HEK293 (cell line): ENCODE data around the gene GEMIN5.

Source experiments
- CTCF ChIA-PET: fragments of 350-600 bp; formaldehyde crosslinking; extraction: SDS; loops from one replicate; lab custom pipeline; 2021; ENCODE audit warnings: antibody characterized with exemption; lab: Yijun Ruan, JAX
- POLR2A ChIA-PET: fragments of 300-600 bp; formaldehyde crosslinking; extraction: SDS; loops from one replicate; lab custom pipeline; 2020; ENCODE audit warnings: antibody characterized with exemption, inconsistent platforms; lab: Yijun Ruan, JAX
- H3K27ac ChIP-seq: fragments of 200-500 bp; sonication (Bioruptor generic); 2 replicates; pipeline ENCODE4 v1.5.1; 2014; ENCODE audit warnings: low read depth, low read length, control low read depth, inconsistent platforms; ENCODE audit errors: extremely low read depth
- H3K36me3 ChIP-seq, 2 experiments: fragments of 200-500 bp in 1 of 2; sonication (Bioruptor generic) in 1 of 2; 1 replicate in 1 of 2; 2 replicates in 1 of 2; pipeline ENCODE4 v1.5.1; 2014 to 2017; ENCODE audit warnings: inconsistent platforms in 2 of 2, low read length in 2 of 2; ENCODE audit not compliant: control insufficient read depth in 2 of 2, insufficient read depth in 1 of 2
- H3K4me1 ChIP-seq: fragments of 200-500 bp; sonication (Bioruptor generic); 2 replicates; pipeline ENCODE4 v1.5.1; 2014; ENCODE audit warnings: mild to moderate bottlenecking, low read length, inconsistent platforms; ENCODE audit not compliant: control insufficient read depth, insufficient read depth
- H3K4me3 ChIP-seq: 2 replicates; pipeline ENCODE4 v1.5.1; 2011; ENCODE audit warnings: low read depth, mild to moderate bottlenecking, control low read depth, low read length, moderate library complexity
- H3K9me3 ChIP-seq: fragments of 200-500 bp; sonication (Bioruptor generic); 2 replicates; pipeline ENCODE4 v1.5.1; 2014; ENCODE audit warnings: low read depth, low read length, inconsistent platforms; ENCODE audit not compliant: control insufficient read depth, insufficient read depth
- FEZF1 ChIP-seq: fragments of 450-650 bp; formaldehyde crosslinking; IDR thresholded peaks from 2 replicates; pipeline ENCODE4 v1.5.1; 2016; ENCODE audit warnings: missing biosample characterization, missing genetic modification characterization
- GLI2 ChIP-seq: fragments of 450-650 bp; formaldehyde crosslinking; IDR thresholded peaks from 2 replicates; pipeline ENCODE4; 2017; ENCODE audit warnings: missing biosample characterization, missing genetic modification characterization, low read depth, borderline replicate concordance
- KLF17 ChIP-seq: fragments of 450-650 bp; formaldehyde crosslinking; IDR thresholded peaks from 2 replicates; pipeline ENCODE4 v1.5.1; 2016; ENCODE audit warnings: missing biosample characterization, missing genetic modification characterization
- MZF1 ChIP-seq: fragments of 450-650 bp; formaldehyde crosslinking; IDR thresholded peaks from 2 replicates; pipeline ENCODE4 v1.5.1; 2017; ENCODE audit warnings: missing biosample characterization, missing genetic modification characterization, borderline replicate concordance
- OSR2 ChIP-seq: fragments of 450-650 bp; formaldehyde crosslinking; IDR thresholded peaks from 2 replicates; pipeline ENCODE4 v1.5.1; 2016; ENCODE audit warnings: missing biosample characterization, missing genetic modification characterization
- SCRT1 ChIP-seq: fragments of 450-650 bp; formaldehyde crosslinking; IDR thresholded peaks from 2 replicates; pipeline ENCODE4 v1.5.1; 2016; ENCODE audit warnings: missing biosample characterization, missing genetic modification characterization, borderline replicate concordance
- WT1 ChIP-seq: fragments of 450-650 bp; formaldehyde crosslinking; IDR thresholded peaks from 2 replicates; pipeline ENCODE4 v1.5.1; 2016; ENCODE audit warnings: missing biosample characterization, missing genetic modification characterization
- ZFHX2 ChIP-seq: fragments of 450-650 bp; formaldehyde crosslinking; conservative IDR thresholded peaks from 2 replicates; pipeline ENCODE4 v1.5.1; 2016; ENCODE audit warnings: missing biosample characterization, missing genetic modification characterization
- ZNF16 ChIP-seq: fragments of 450-650 bp; formaldehyde crosslinking; IDR thresholded peaks from 2 replicates; pipeline ENCODE4 v1.5.1; 2016; ENCODE audit warnings: low read depth, missing biosample characterization, missing genetic modification characterization
- ZNF174 ChIP-seq: fragments of 450-650 bp; formaldehyde crosslinking; IDR thresholded peaks from 2 replicates; pipeline ENCODE4 v1.5.0; 2017; ENCODE audit warnings: missing biosample characterization, mild to moderate bottlenecking, missing genetic modification characterization
- ZNF184 ChIP-seq: fragments of 450-650 bp; IDR thresholded peaks from 2 replicates; pipeline ENCODE4 v1.5.1; 2018; ENCODE audit warnings: missing biosample characterization, mild to moderate bottlenecking, missing genetic modification characterization
- ZNF19 ChIP-seq: fragments of 450-650 bp; formaldehyde crosslinking; IDR thresholded peaks from 2 replicates; pipeline ENCODE4; 2016; ENCODE audit warnings: missing biosample characterization, missing genetic modification characterization, low read depth
- ZNF324 ChIP-seq: fragments of 450-650 bp; formaldehyde crosslinking; IDR thresholded peaks from 2 replicates; pipeline ENCODE4 v1.5.1; 2016; ENCODE audit warnings: missing biosample characterization, missing genetic modification characterization
- ZNF354C ChIP-seq: fragments of 450-650 bp; formaldehyde crosslinking; IDR thresholded peaks from 2 replicates; pipeline ENCODE4 v1.5.1; 2016; ENCODE audit warnings: missing biosample characterization, missing genetic modification characterization, low read depth, borderline replicate concordance
- ZNF433 ChIP-seq: fragments of 450-650 bp; formaldehyde crosslinking; IDR thresholded peaks from 2 replicates; pipeline ENCODE4 v1.5.1; 2016; ENCODE audit warnings: missing biosample characterization, missing genetic modification characterization, low read depth
- ZNF521 ChIP-seq: fragments of 450-650 bp; formaldehyde crosslinking; IDR thresholded peaks from 2 replicates; pipeline ENCODE4 v1.5.1; 2017; ENCODE audit warnings: missing biosample characterization, mild to moderate bottlenecking, missing genetic modification characterization
- ZNF560 ChIP-seq: fragments of 450-650 bp; formaldehyde crosslinking; IDR thresholded peaks from 2 replicates; pipeline ENCODE4 v1.5.1; 2017; ENCODE audit warnings: missing biosample characterization, missing genetic modification characterization, borderline replicate concordance
- ZNF621 ChIP-seq: fragments of 450-650 bp; formaldehyde crosslinking; IDR thresholded peaks from 2 replicates; pipeline ENCODE4 v1.5.1; 2017; ENCODE audit warnings: missing biosample characterization, missing genetic modification characterization
- ZNF654 ChIP-seq: fragments of 450-650 bp; formaldehyde crosslinking; IDR thresholded peaks from 2 replicates; pipeline ENCODE4 v1.5.1; 2016; ENCODE audit warnings: low read depth, missing biosample characterization, missing genetic modification characterization
- ZNF791 ChIP-seq: fragments of 450-650 bp; formaldehyde crosslinking; IDR thresholded peaks from 2 replicates; pipeline ENCODE4 v1.5.1; 2016; ENCODE audit warnings: missing biosample characterization, missing genetic modification characterization
- TF ChIP-seq, protein P1 (sequence below): fragments of 450-650 bp; formaldehyde crosslinking; IDR thresholded peaks from 2 replicates; pipeline ENCODE4 v1.5.1; 2016; ENCODE audit warnings: missing biosample characterization, missing genetic modification characterization
- TF ChIP-seq, protein P2 (sequence below): fragments of 450-650 bp; formaldehyde crosslinking; conservative IDR thresholded peaks from 2 replicates; pipeline ENCODE4 v1.5.1; 2016; ENCODE audit warnings: low read depth, missing biosample characterization, missing genetic modification characterization
- TF ChIP-seq, protein P3 (sequence below): fragments of 450-650 bp; formaldehyde crosslinking; IDR thresholded peaks from 2 replicates; pipeline ENCODE4 v1.5.1; 2016; ENCODE audit warnings: missing biosample characterization, missing genetic modification characterization, low read depth
- TF ChIP-seq, protein P4 (sequence below): fragments of 450-650 bp; IDR thresholded peaks from 2 replicates; pipeline ENCODE4 v1.5.1; 2018; ENCODE audit warnings: missing biosample characterization, mild to moderate bottlenecking, missing genetic modification characterization

GEMIN5 gene

GRCh38 chr5:154868702-154869101, 69.3 kb downstream of the GEMIN5 start:
- Histone ChIP-seq H3K9me3 (no peaks in the 10 kb centered on the region), H3K4me3 (no peak overlapping the region), H3K36me3 (peaks cover 60 to 71% of the 10 kb centered on the region in 2 experiments), H3K27ac (no peak overlapping the region), H3K4me1 (no peaks in the 10 kb centered on the region)
- CTCF ChIA-PET: interaction anchor here (1.5 to 2.7 kb wide), 2 partner anchors 218 to 222 kb away, joined by 3 to 12 read pairs; no protein-coding TSS in a partner anchor
- POLR2A ChIA-PET: interaction anchor here (0.6 to 1.7 kb wide), 3 partner anchors 10 to 218 kb away, joined by 3 to 11 read pairs (median 7); partner anchors contain the start of gene CNOT8
- TF ChIP-seq ZNF354C (tag by site-specific recombination) (no peak), SCRT1 (tag by site-specific recombination) (no peak), ZNF19 (tag by site-specific recombination) (no peak), ZNF174 (tag by site-specific recombination) (no peak), ZFHX2 (tag by site-specific recombination) (no peak), ZNF621 (tag by site-specific recombination) (no peak), ZNF184 (tag by site-specific recombination) (no peak), ZNF433 (tag by site-specific recombination) (no peak), FEZF1 (no peak), ZNF16 (tag by site-specific recombination) (no peak), OSR2 (tag by site-specific recombination) (0 out of 2 replicates have a peak, but pooled peaks have one; percentile 32), GLI2 (tag by site-specific recombination) (no peak), KLF17 (tag by site-specific recombination) (no peak), ZNF324 (no peak), MZF1 (tag by site-specific recombination) (no peak), WT1 (tag by site-specific recombination) (no peak), ZNF654 (peak; percentile 19; the same call in 1 of the 2 replicates), ZNF521 (tag by site-specific recombination) (no peak), ZNF791 (tag by site-specific recombination) (no peak), ZNF560 (tag by site-specific recombination) (no peak)
- TF ChIP-seq, protein P1, sequence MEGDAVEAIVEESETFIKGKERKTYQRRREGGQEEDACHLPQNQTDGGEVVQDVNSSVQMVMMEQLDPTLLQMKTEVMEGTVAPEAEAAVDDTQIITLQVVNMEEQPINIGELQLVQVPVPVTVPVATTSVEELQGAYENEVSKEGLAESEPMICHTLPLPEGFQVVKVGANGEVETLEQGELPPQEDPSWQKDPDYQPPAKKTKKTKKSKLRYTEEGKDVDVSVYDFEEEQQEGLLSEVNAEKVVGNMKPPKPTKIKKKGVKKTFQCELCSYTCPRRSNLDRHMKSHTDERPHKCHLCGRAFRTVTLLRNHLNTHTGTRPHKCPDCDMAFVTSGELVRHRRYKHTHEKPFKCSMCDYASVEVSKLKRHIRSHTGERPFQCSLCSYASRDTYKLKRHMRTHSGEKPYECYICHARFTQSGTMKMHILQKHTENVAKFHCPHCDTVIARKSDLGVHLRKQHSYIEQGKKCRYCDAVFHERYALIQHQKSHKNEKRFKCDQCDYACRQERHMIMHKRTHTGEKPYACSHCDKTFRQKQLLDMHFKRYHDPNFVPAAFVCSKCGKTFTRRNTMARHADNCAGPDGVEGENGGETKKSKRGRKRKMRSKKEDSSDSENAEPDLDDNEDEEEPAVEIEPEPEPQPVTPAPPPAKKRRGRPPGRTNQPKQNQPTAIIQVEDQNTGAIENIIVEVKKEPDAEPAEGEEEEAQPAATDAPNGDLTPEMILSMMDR (tag by site-specific recombination): peak; percentile 58; the same call in 1 of the 2 replicates
- TF ChIP-seq, protein P2, sequence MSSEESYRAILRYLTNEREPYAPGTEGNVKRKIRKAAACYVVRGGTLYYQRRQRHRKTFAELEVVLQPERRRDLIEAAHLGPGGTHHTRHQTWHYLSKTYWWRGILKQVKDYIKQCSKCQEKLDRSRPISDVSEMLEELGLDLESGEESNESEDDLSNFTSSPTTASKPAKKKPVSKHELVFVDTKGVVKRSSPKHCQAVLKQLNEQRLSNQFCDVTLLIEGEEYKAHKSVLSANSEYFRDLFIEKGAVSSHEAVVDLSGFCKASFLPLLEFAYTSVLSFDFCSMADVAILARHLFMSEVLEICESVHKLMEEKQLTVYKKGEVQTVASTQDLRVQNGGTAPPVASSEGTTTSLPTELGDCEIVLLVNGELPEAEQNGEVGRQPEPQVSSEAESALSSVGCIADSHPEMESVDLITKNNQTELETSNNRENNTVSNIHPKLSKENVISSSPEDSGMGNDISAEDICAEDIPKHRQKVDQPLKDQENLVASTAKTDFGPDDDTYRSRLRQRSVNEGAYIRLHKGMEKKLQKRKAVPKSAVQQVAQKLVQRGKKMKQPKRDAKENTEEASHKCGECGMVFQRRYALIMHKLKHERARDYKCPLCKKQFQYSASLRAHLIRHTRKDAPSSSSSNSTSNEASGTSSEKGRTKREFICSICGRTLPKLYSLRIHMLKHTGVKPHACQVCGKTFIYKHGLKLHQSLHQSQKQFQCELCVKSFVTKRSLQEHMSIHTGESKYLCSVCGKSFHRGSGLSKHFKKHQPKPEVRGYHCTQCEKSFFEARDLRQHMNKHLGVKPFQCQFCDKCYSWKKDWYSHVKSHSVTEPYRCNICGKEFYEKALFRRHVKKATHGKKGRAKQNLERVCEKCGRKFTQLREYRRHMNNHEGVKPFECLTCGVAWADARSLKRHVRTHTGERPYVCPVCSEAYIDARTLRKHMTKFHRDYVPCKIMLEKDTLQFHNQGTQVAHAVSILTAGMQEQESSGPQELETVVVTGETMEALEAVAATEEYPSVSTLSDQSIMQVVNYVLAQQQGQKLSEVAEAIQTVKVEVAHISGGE (tag by site-specific recombination): no peak
- TF ChIP-seq, protein P3, sequence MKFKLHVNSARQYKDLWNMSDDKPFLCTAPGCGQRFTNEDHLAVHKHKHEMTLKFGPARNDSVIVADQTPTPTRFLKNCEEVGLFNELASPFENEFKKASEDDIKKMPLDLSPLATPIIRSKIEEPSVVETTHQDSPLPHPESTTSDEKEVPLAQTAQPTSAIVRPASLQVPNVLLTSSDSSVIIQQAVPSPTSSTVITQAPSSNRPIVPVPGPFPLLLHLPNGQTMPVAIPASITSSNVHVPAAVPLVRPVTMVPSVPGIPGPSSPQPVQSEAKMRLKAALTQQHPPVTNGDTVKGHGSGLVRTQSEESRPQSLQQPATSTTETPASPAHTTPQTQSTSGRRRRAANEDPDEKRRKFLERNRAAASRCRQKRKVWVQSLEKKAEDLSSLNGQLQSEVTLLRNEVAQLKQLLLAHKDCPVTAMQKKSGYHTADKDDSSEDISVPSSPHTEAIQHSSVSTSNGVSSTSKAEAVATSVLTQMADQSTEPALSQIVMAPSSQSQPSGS: no peak
- TF ChIP-seq, protein P4, sequence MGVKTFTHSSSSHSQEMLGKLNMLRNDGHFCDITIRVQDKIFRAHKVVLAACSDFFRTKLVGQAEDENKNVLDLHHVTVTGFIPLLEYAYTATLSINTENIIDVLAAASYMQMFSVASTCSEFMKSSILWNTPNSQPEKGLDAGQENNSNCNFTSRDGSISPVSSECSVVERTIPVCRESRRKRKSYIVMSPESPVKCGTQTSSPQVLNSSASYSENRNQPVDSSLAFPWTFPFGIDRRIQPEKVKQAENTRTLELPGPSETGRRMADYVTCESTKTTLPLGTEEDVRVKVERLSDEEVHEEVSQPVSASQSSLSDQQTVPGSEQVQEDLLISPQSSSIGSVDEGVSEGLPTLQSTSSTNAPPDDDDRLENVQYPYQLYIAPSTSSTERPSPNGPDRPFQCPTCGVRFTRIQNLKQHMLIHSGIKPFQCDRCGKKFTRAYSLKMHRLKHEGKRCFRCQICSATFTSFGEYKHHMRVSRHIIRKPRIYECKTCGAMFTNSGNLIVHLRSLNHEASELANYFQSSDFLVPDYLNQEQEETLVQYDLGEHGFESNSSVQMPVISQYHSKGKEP (tag by site-specific recombination): no peak
